ENCODE results near the gene CLTC. TPM values are rescaled to one million over a fixed set of nuclear protein-coding genes. Genes with fewer than 3 reads are reported as not detected.

CLTC gene
- total and polyA plus RNA-seq, 2 experiments from 2014 or later = 98.5 to 342 TPM

DNA sequence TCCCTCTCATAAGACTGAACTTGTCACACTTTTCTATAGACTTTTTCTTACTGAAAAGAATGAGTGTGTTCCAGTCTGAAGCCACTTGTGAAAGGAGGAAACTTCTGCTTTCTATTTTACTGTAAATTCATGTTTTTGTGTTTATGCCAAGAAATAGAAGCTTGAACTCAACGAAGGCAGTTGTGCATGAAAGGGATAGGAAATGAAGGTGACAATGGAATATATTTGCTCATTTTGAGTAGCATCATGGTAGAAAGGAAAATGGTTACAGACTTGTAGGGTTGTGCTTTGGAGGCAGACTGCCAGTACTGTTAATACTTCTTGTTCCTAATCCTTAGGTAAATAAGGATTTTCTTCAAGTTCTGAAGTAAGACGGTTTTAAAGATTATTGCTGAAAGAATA lies 8.1 kb downstream of the CLTC start:
- WGBS (ENCODE audit: low lambda C conversion rate, missing lambda C conversion rate) = 30% methylated on average over 2 of the region's 2 CpGs
- peaks cover 31% of the 10 kb centered on the region for H3K4me1 ChIP-seq (ENCODE audit: insufficient read depth)

DNA sequence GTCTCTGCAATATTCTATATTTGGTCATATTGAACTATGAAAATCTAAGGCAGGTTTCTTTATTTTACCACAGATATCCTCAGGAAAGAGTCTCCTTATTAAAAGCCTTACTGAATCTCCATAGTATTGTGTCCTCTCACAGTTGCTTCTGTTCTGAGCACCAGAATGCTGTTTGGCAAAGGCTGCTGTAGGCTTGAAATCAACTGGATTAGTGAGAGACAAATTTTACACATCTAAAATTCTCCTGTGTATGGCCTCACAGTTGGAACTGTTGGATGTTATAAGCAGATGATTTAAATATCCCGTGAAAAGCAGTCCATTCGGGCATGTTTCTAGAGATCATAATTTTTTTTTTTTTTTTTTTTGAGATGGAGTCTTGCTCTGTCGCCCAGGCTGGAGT lies 9.5 kb downstream of the CLTC start:
- no peak for DNase-seq (ENCODE audit: low spot score)
- no peaks in the 10 kb centered on the region for H3K9me2 ChIP-seq (replicated peaks; ENCODE audit: insufficient read depth)
- H3K4me2 ChIP-seq = no peak overlapping the region
- no peak overlapping the region for H2AFZ ChIP-seq
- no peaks in the 10 kb centered on the region for H3K9me3 ChIP-seq (ENCODE audit: low read depth)
- 100% methylated on average over 3 of the region's 3 CpGs for WGBS (ENCODE audit: low lambda C conversion rate, missing lambda C conversion rate)
- peaks cover 100% of the 10 kb centered on the region for H3K79me2 ChIP-seq
- peaks cover 100% of the 10 kb centered on the region for H4K20me1 ChIP-seq (ENCODE audit: insufficient read depth, poor library complexity, severe bottlenecking)
- H3K36me3 ChIP-seq (replicated peaks; ENCODE audit: insufficient read depth, low read depth) = no peaks in the 10 kb centered on the region
- H3K27me3 ChIP-seq = no peaks in the 10 kb centered on the region
- peaks cover 37% of the 10 kb centered on the region for H3K4me1 ChIP-seq (ENCODE audit: insufficient read depth)
- no peak overlapping the region for H3K27ac ChIP-seq
- TF ChIP-seq EZH2phosphoT487 (IDR thresholded peaks at IDR 0.05; ENCODE audit: low read depth, severe bottlenecking, unreplicated experiment) (no peak), EZH2 (IDR thresholded peaks at IDR 0.05; ENCODE audit: borderline replicate concordance) (no peak)
- TF ChIP-seq, protein P1, sequence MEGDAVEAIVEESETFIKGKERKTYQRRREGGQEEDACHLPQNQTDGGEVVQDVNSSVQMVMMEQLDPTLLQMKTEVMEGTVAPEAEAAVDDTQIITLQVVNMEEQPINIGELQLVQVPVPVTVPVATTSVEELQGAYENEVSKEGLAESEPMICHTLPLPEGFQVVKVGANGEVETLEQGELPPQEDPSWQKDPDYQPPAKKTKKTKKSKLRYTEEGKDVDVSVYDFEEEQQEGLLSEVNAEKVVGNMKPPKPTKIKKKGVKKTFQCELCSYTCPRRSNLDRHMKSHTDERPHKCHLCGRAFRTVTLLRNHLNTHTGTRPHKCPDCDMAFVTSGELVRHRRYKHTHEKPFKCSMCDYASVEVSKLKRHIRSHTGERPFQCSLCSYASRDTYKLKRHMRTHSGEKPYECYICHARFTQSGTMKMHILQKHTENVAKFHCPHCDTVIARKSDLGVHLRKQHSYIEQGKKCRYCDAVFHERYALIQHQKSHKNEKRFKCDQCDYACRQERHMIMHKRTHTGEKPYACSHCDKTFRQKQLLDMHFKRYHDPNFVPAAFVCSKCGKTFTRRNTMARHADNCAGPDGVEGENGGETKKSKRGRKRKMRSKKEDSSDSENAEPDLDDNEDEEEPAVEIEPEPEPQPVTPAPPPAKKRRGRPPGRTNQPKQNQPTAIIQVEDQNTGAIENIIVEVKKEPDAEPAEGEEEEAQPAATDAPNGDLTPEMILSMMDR (IDR thresholded peaks at IDR 0.05; ENCODE audit: poor library complexity) = no peak
- no peak overlapping the region for H3K4me3 ChIP-seq

More for the DNA sequence above, 8.1 kb downstream of the CLTC start:
- no peak overlapping the region for H2AFZ ChIP-seq
- no peaks in the 10 kb centered on the region for H3K36me3 ChIP-seq (replicated peaks; ENCODE audit: insufficient read depth, low read depth)
- peak overlapping the region; percentile 29 for H3K27ac ChIP-seq
- no peaks in the 10 kb centered on the region for H3K9me3 ChIP-seq (ENCODE audit: low read depth)
- no peak overlapping the region for H3K4me3 ChIP-seq
- H3K27me3 ChIP-seq = no peaks in the 10 kb centered on the region
- H3K9me2 ChIP-seq (replicated peaks; ENCODE audit: insufficient read depth) = no peaks in the 10 kb centered on the region
- DNase-seq (ENCODE audit: low spot score) = no peak
- peaks cover 100% of the 10 kb centered on the region for H4K20me1 ChIP-seq (ENCODE audit: insufficient read depth, poor library complexity, severe bottlenecking)
- TF ChIP-seq EZH2phosphoT487 (IDR thresholded peaks at IDR 0.05; ENCODE audit: low read depth, severe bottlenecking, unreplicated experiment) (no peak), EZH2 (IDR thresholded peaks at IDR 0.05; ENCODE audit: borderline replicate concordance) (no peak)
- H3K79me2 ChIP-seq = peaks cover 100% of the 10 kb centered on the region
- peak overlapping the region; percentile 43 for H3K4me2 ChIP-seq

DNA sequence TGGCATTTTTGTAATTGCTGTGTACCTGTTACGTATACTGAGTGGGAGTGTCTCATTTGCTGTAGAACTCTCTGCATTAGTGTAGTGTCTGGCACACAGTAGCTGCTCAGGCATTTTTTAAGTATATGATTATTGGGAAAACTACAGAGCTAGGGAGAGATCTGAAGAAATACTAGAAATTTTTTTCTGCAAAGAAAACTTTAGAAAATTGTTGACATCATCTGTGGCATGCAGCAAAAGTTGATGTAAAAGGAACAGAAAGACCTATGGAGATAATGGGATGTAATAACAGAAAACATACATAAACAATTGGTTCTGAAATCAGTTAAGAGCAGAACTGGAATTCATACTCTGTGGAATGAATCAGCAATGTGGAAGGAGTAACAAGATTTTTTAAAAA lies 11.6 kb downstream of the CLTC start:
- peaks cover 100% of the 10 kb centered on the region for H3K79me2 ChIP-seq
- TF ChIP-seq EZH2 (IDR thresholded peaks at IDR 0.05; ENCODE audit: borderline replicate concordance) (no peak), EZH2phosphoT487 (IDR thresholded peaks at IDR 0.05; ENCODE audit: low read depth, severe bottlenecking, unreplicated experiment) (no peak)
- TF ChIP-seq, protein P1 (IDR thresholded peaks at IDR 0.05; ENCODE audit: poor library complexity) = no peak
- peaks cover 38% of the 10 kb centered on the region for H3K4me1 ChIP-seq (ENCODE audit: insufficient read depth)
- H3K4me3 ChIP-seq = no peak overlapping the region
- H3K9me2 ChIP-seq (replicated peaks; ENCODE audit: insufficient read depth) = no peaks in the 10 kb centered on the region
- no peaks in the 10 kb centered on the region for H3K27me3 ChIP-seq
- H4K20me1 ChIP-seq (ENCODE audit: insufficient read depth, poor library complexity, severe bottlenecking) = peaks cover 100% of the 10 kb centered on the region
- H2AFZ ChIP-seq = no peak overlapping the region
- H3K4me2 ChIP-seq = no peak overlapping the region
- no peaks in the 10 kb centered on the region for H3K9me3 ChIP-seq (ENCODE audit: low read depth)
- H3K36me3 ChIP-seq (replicated peaks; ENCODE audit: insufficient read depth, low read depth) = no peaks in the 10 kb centered on the region
- no peak for DNase-seq (ENCODE audit: low spot score)
- no peak overlapping the region for H3K27ac ChIP-seq
- WGBS (ENCODE audit: low lambda C conversion rate, missing lambda C conversion rate) = 93% methylated on average over 1 of the region's 1 CpG

DNA sequence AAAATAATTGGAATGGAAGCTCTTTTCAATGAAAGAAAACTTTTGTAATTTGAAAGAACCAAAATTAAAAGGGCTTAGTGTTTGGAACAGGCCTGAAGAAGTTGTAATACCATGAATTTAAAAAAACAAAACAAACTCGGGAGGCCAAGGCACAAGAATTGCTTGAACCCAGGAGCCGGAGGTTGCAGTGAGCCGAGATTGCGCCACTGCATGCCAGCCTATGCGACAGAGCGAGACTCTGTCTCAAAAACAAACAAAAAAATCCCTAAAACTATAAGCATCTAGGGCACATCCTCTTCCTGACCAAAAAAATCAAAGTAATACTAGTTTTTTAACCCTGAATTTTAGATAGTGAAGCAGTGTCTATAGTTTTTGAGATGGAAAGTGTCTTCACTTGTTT lies 12.7 kb downstream of the CLTC start:
- TF ChIP-seq, protein P1 (IDR thresholded peaks at IDR 0.05; ENCODE audit: poor library complexity) = no peak
- TF ChIP-seq EZH2phosphoT487 (IDR thresholded peaks at IDR 0.05; ENCODE audit: low read depth, severe bottlenecking, unreplicated experiment) = no peak
- TF ChIP-seq EZH2 (IDR thresholded peaks at IDR 0.05; ENCODE audit: borderline replicate concordance) = no peak
- no peak overlapping the region for H2AFZ ChIP-seq
- peaks cover 100% of the 10 kb centered on the region for H3K79me2 ChIP-seq
- no peak overlapping the region for H3K27ac ChIP-seq
- H4K20me1 ChIP-seq (ENCODE audit: insufficient read depth, poor library complexity, severe bottlenecking) = peaks cover 99% of the 10 kb centered on the region
- no peak for DNase-seq (ENCODE audit: low spot score)
- no peak overlapping the region for H3K4me2 ChIP-seq
- no peaks in the 10 kb centered on the region for H3K9me2 ChIP-seq (replicated peaks; ENCODE audit: insufficient read depth)
- H3K4me1 ChIP-seq (ENCODE audit: insufficient read depth) = peaks cover 27% of the 10 kb centered on the region
- H3K4me3 ChIP-seq = no peak overlapping the region
- 84% methylated on average over 6 of the region's 6 CpGs for WGBS (ENCODE audit: low lambda C conversion rate, missing lambda C conversion rate)
- H3K36me3 ChIP-seq (replicated peaks; ENCODE audit: insufficient read depth, low read depth) = no peaks in the 10 kb centered on the region
- no peaks in the 10 kb centered on the region for H3K9me3 ChIP-seq (ENCODE audit: low read depth)
- H3K27me3 ChIP-seq = no peaks in the 10 kb centered on the region

All from hepatocyte (in vitro differentiated cells).